Gastrocnemius medialis (tissue), 4 donors: Measurements from ENCODE around the gene TIGD4. TPM values are rescaled to one million over a fixed set of nuclear protein-coding genes. Genes with fewer than 3 reads are reported as not detected.

Experiments used
- ATAC-seq, 2 donors: fragments of 150-250 bp; one replicate each; pipeline ENCODE4 v1.9.1; 2016
- DNase-seq, 2 donors: peaks; one replicate each; pipeline ENCODE4 v3.0.0-alpha.2; 2019
- H3K27ac ChIP-seq, 4 donors: fragments of 200-600 bp; sonication (generic); 1 replicate in 1 of 4; 2 replicates in 3 of 4; pipeline ENCODE4 v1.5.1; 2016 to 2018; ENCODE audit warnings: mild to moderate bottlenecking in 2 of 4, moderate library complexity in 1 of 4
- H3K27me3 ChIP-seq, 3 donors: fragments of 200-600 bp; sonication (generic) in 2 of 3; 1 replicate in 1 of 3; 2 replicates in 2 of 3; pipeline versions ENCODE4 v1.5.1 to v1.6.0; 2016 to 2019; ENCODE audit warnings: mild to moderate bottlenecking in 1 of 3, moderate library complexity in 1 of 3
- H3K36me3 ChIP-seq, 2 donors: fragments of 200-600 bp; sonication (generic) in 1 of 2; one replicate each; pipeline ENCODE4 v1.5.1; 2017 to 2018
- H3K4me1 ChIP-seq, 2 donors: fragments of 200-600 bp; sonication (generic) in 1 of 2; one replicate each; pipeline ENCODE4 v1.5.1; 2016 to 2017; ENCODE audit warnings: mild to moderate bottlenecking in 2 of 2
- H3K4me3 ChIP-seq, 4 donors: fragments of 200-600 bp; sonication (generic) in 3 of 4; 1 replicate in 1 of 4; 2 replicates in 3 of 4; pipeline ENCODE4 v1.5.1; 2016 to 2019; ENCODE audit warnings: mild to moderate bottlenecking in 2 of 4
- H3K9me3 ChIP-seq, 3 donors: fragments of 200-600 bp; sonication (generic) in 2 of 3; 1 replicate in 1 of 3; 2 replicates in 2 of 3; pipeline ENCODE4 v1.5.1; 2016 to 2019
- POLR2A ChIP-seq, 2 donors: fragments of 450-650 bp; IDR thresholded peaks; one replicate each; pipeline ENCODE4 v1.6.1; 2017; ENCODE audit warnings: antibody characterized with exemption in 2 of 2, mild to moderate bottlenecking in 2 of 2, moderate library complexity in 2 of 2
- in situ Hi-C, 4 donors: fragments of 200-750 bp; cut with MboI; loops; one replicate each; pipeline versions ENCODE4 v1.15.0 to v1.8.0; 2017; ENCODE audit warnings: low sequenced_read_pairs in 4 of 4
- intact Hi-C: fragments of 100-400 bp; cut with DNase I; formaldehyde crosslinking; loops from one replicate; pipeline ENCODE4 v1.15.1; 2023; ENCODE audit warnings: low total_unique reads
- total RNA-seq, 4 donors: library from RNA; depleted of rRNA; stranded (reverse); fragments of >200 nt; gene quantifications; one replicate each; pipeline versions ENCODE4 v1.1.0 to v1.2.3, GENCODE V29; 2016
- TF ChIP-seq, protein P1 (sequence below), 5 experiments: fragments of 450-650 bp in 3 of 5; fragments of 200-600 bp in 2 of 5; sonication (generic) in 2 of 5; IDR thresholded peaks in 4 of 5; conservative IDR thresholded peaks in 1 of 5; 1 replicate in 4 of 5; 2 replicates in 1 of 5; pipeline ENCODE4 v1.5.1; 2016 to 2019; ENCODE audit warnings: antibody characterized with exemption in 5 of 5, mild to moderate bottlenecking in 3 of 5, moderate library complexity in 3 of 5

Gene TIGD4
- total RNA-seq, 4 donors from 2014 or later, result 0.09 to 0.23 TPM; not detected in 2

DNA sequence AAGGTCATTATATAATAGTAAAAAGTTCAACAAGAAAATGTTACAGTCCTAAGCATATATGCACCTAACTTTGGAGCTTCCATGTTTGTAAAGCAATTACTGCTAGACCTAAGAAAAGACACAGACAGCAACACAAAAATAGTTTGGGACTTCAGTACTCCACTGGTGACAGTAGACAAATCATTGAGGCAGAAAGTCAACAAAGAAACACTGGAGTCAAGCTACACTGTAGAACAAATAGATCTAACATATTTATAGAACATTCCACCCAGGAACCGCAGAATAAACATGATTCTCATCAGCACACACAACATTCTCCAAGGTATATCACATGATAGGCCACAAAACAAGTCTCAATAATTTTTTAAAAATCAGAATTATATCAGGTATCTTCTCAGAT is 42.8 kb upstream of the TIGD4 start:
- no peak for TF ChIP-seq POLR2A (IDR thresholded peaks at IDR 0.05)
- TF ChIP-seq, protein P1, sequence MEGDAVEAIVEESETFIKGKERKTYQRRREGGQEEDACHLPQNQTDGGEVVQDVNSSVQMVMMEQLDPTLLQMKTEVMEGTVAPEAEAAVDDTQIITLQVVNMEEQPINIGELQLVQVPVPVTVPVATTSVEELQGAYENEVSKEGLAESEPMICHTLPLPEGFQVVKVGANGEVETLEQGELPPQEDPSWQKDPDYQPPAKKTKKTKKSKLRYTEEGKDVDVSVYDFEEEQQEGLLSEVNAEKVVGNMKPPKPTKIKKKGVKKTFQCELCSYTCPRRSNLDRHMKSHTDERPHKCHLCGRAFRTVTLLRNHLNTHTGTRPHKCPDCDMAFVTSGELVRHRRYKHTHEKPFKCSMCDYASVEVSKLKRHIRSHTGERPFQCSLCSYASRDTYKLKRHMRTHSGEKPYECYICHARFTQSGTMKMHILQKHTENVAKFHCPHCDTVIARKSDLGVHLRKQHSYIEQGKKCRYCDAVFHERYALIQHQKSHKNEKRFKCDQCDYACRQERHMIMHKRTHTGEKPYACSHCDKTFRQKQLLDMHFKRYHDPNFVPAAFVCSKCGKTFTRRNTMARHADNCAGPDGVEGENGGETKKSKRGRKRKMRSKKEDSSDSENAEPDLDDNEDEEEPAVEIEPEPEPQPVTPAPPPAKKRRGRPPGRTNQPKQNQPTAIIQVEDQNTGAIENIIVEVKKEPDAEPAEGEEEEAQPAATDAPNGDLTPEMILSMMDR (IDR thresholded peaks at IDR 0.05 in 4 of 5, conservative IDR thresholded peaks at IDR 0.05 in 1 of 5), result no peak
- no peak overlapping the region for H3K4me3 ChIP-seq
- intact Hi-C loops (no loop called here), in situ Hi-C loops (no loop called here)
- no peaks in the 10 kb centered on the region for H3K27me3 ChIP-seq
- H3K36me3 ChIP-seq, result no peaks in the 10 kb centered on the region
- H3K4me1 ChIP-seq, result peaks cover 3 to 7% of the 10 kb centered on the region in 2 donors
- ATAC-seq, result no peak
- DNase-seq, result no peak
- H3K9me3 ChIP-seq, result no peaks in the 10 kb centered on the region
- no peak overlapping the region for H3K27ac ChIP-seq

DNA sequence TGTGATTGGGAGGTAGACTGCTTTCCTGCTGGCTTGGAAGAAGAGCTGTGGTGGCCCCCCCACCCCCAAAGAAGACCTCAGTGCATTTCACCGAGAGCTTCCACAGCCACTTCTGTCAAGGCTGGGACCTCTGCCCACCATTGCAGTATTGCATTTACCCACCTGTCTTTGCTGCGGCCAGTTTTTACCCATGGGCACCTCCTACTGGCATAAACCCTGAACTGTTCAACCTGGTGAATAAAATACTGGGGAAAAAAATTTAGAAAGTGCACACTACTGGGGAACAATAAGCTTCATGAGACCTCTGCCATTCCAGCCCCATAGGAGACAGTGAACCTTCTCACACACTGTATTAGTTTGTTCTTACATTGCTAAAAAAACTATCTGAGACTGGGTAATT is 40.5 kb upstream of the TIGD4 start:
- no peaks in the 10 kb centered on the region for H3K36me3 ChIP-seq
- H3K4me1 ChIP-seq, result peaks cover 8 to 13% of the 10 kb centered on the region in 2 donors
- TF ChIP-seq, protein P1 (IDR thresholded peaks at IDR 0.05 in 4 of 5, conservative IDR thresholded peaks at IDR 0.05 in 1 of 5), result no peak
- no peak for TF ChIP-seq POLR2A (IDR thresholded peaks at IDR 0.05)
- intact Hi-C loops (no loop called here), in situ Hi-C loops (no loop called here)
- DNase-seq, result no peak
- no peaks in the 10 kb centered on the region for H3K9me3 ChIP-seq
- H3K4me3 ChIP-seq, result no peak overlapping the region
- H3K27ac ChIP-seq, result no peak overlapping the region
- no peaks in the 10 kb centered on the region for H3K27me3 ChIP-seq
- ATAC-seq, result no peak

DNA sequence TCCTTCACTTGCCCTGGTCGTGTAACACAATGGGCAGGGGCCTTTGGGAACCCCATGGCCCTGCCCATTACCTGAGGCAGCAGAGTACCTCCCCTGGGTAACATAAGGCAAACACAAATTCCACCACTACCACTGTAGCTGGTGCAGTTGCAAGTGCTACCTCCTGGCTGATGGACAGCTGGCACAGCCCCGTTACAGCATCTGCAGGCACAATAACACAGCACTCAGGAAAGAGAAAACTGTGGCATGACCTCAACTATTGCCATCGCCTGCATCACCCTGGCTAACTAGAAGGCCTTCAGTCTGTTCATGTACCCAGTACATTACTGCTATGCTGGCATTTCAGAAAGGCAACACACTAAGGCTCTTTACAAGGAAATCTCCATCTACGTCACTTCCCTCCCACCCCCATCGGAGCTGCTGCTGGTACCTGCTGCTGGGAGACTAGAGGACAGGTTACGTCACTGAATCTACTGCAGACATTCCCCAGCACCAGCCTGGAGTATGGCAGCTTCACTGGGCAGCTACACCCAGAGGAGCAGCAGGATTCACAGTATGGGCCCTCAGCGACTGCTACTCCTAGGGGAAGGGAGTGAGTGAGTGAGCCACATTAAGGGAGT is 39.6 kb upstream of the TIGD4 start:
- TF ChIP-seq, protein P1 (IDR thresholded peaks at IDR 0.05 in 4 of 5, conservative IDR thresholded peaks at IDR 0.05 in 1 of 5), result no peak
- TF ChIP-seq POLR2A (IDR thresholded peaks at IDR 0.05), result no peak
- Histone ChIP-seq H3K27ac (no peak overlapping the region), H3K9me3 (no peaks in the 10 kb centered on the region), H3K27me3 (no peaks in the 10 kb centered on the region), H3K36me3 (peaks cover 0 to 5% of the 10 kb centered on the region in 2 donors), H3K4me3 (no peak overlapping the region), H3K4me1 (peaks cover 8 to 13% of the 10 kb centered on the region in 2 donors)
- DNase-seq (no peak), ATAC-seq (no peak)
- in situ Hi-C loops, result no loop called here
- intact Hi-C loops, result no loop called here

DNA sequence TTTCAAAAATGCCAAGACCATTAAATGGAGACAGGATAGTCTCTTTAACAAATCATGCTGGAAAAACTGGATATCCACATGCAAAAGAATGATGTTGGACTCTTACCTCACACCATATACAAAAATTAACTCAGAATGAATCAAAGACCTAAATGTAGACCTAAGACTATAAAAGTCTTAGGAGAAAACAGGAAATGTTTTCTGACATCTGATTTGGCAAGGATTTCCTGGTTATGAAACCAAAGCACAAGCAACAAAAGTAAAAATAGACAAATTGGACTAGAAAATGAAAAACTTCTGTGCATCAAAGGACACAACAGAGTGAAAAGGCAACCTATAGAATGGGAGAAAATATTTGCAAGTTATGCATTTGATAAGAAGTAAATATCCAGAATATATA is 37.8 kb upstream of the TIGD4 start:
- ATAC-seq, result no peak
- in situ Hi-C loops, result no loop called here
- intact Hi-C loops, result no loop called here

More for the DNA sequence above, 37.8 kb upstream of the TIGD4 start:
- peaks cover 8 to 13% of the 10 kb centered on the region in 2 donors for H3K4me1 ChIP-seq
- H3K9me3 ChIP-seq, result no peaks in the 10 kb centered on the region
- no peak overlapping the region for H3K27ac ChIP-seq
- no peaks in the 10 kb centered on the region for H3K27me3 ChIP-seq
- H3K36me3 ChIP-seq, result peaks cover 0 to 7% of the 10 kb centered on the region in 2 donors
- DNase-seq, result no peak
- no peak overlapping the region for H3K4me3 ChIP-seq
- no peak for TF ChIP-seq POLR2A (IDR thresholded peaks at IDR 0.05)
- TF ChIP-seq, protein P1 (IDR thresholded peaks at IDR 0.05 in 4 of 5, conservative IDR thresholded peaks at IDR 0.05 in 1 of 5), result no peak
